Loucy (cell line): ENCODE data around the gene B3GLCT.

Experiments used
- H2AFZ ChIP-seq: fragments of 200-600 bp; sonication (generic); 2 replicates; pipeline ENCODE4 v1.6.0; 2016; ENCODE audit warnings: antibody characterized with exemption, mild to moderate bottlenecking, low read length, moderate library complexity
- H3F3A ChIP-seq: fragments of 200-600 bp; 2 replicates; pipeline ENCODE4 v1.6.0; 2016; ENCODE audit warnings: antibody characterized with exemption, low read depth, mild to moderate bottlenecking
- H3K27me3 ChIP-seq: fragments of 200-600 bp; sonication (generic); 2 replicates; pipeline ENCODE4 v1.6.1; 2014; ENCODE audit warnings: low read length, mild to moderate bottlenecking; ENCODE audit not compliant: insufficient read depth, poor library complexity, severe bottlenecking
- H3K36me3 ChIP-seq: fragments of 200-600 bp; sonication (generic); 2 replicates; pipeline ENCODE4 v1.6.1; 2016; ENCODE audit warnings: low read length; ENCODE audit not compliant: insufficient read depth
- H3K4me1 ChIP-seq: fragments of 200-600 bp; sonication (generic); 2 replicates; pipeline ENCODE4 v1.5.1; 2014; ENCODE audit warnings: low read length, mild to moderate bottlenecking; ENCODE audit not compliant: insufficient read depth, poor library complexity, severe bottlenecking
- H3K4me2 ChIP-seq: fragments of 200-600 bp; sonication (generic); 2 replicates; pipeline ENCODE4 v1.6.0; 2014; ENCODE audit warnings: antibody characterized with exemption, low read length, low read depth, mild to moderate bottlenecking; ENCODE audit not compliant: poor library complexity, severe bottlenecking
- H3K4me3 ChIP-seq: fragments of 200-600 bp; sonication (generic); 2 replicates; pipeline ENCODE4 v1.5.1; 2014; ENCODE audit warnings: low read length, mild to moderate bottlenecking, mixed read lengths; ENCODE audit not compliant: poor library complexity, severe bottlenecking
- H3K79me2 ChIP-seq: fragments of 200-600 bp; sonication (generic); 2 replicates; pipeline ENCODE4 v1.6.1; 2014; ENCODE audit warnings: low read length; ENCODE audit not compliant: insufficient read depth
- H3K9ac ChIP-seq: fragments of 200-600 bp; sonication (generic); 2 replicates; pipeline ENCODE4 v1.6.0; 2014; ENCODE audit warnings: mild to moderate bottlenecking, low read depth, low read length, moderate library complexity; ENCODE audit not compliant: poor library complexity, severe bottlenecking
- H3K9me2 ChIP-seq: fragments of 200-600 bp; sonication (generic); replicated peaks from 2 replicates; pipeline ENCODE4 v1.6.1; 2016; ENCODE audit warnings: low read depth, low read length, mixed read lengths
- H3K9me3 ChIP-seq: fragments of 200-600 bp; sonication (generic); 2 replicates; pipeline ENCODE4 v1.6.1; 2014; ENCODE audit warnings: mild to moderate bottlenecking, antibody characterized with exemption, low read length, low read depth; ENCODE audit not compliant: insufficient read depth
- H4K20me1 ChIP-seq: fragments of 200-600 bp; sonication (generic); 2 replicates; pipeline ENCODE4 v1.6.0; 2014; ENCODE audit warnings: antibody characterized with exemption, low read length, mild to moderate bottlenecking; ENCODE audit not compliant: insufficient read depth, poor library complexity, severe bottlenecking
- CTCF ChIP-seq: fragments of 200-600 bp; sonication (generic); conservative IDR thresholded peaks from 2 replicates; pipeline ENCODE4 v1.5.1; 2014; ENCODE audit warnings: mild to moderate bottlenecking, antibody characterized with exemption, low read length
- EZH2phosphoT487 ChIP-seq: fragments of 200-600 bp; IDR thresholded peaks from 2 replicates; pipeline ENCODE4 v1.6.1; 2018; ENCODE audit warnings: antibody characterized with exemption, mild to moderate bottlenecking, moderate library complexity, borderline replicate concordance

B3GLCT gene

GRCh38 chr13:31320946-31321345 is 121.2 kb downstream of the B3GLCT start:
- H3K9me2 ChIP-seq, result no peaks in the 10 kb centered on the region
- peaks cover 7% of the 10 kb centered on the region; the same call in 1 of the 2 replicates for H3K9me3 ChIP-seq
- no peaks in the 10 kb centered on the region for H4K20me1 ChIP-seq
- H3K79me2 ChIP-seq, result no peaks in the 10 kb centered on the region
- no peaks in the 10 kb centered on the region for H3K4me1 ChIP-seq
- H3K4me2 ChIP-seq, result no peak overlapping the region
- H2AFZ ChIP-seq, result no peak overlapping the region
- H3K36me3 ChIP-seq, result peaks cover 59% of the 10 kb centered on the region; the same call in 1 of the 2 replicates
- no peaks in the 10 kb centered on the region for H3K27me3 ChIP-seq
- H3K4me3 ChIP-seq, result no peak overlapping the region
- TF ChIP-seq EZH2phosphoT487 (no peak), CTCF (no peak)
- no peak overlapping the region for H3K9ac ChIP-seq
- no peaks in the 10 kb centered on the region for H3F3A ChIP-seq

DNA sequence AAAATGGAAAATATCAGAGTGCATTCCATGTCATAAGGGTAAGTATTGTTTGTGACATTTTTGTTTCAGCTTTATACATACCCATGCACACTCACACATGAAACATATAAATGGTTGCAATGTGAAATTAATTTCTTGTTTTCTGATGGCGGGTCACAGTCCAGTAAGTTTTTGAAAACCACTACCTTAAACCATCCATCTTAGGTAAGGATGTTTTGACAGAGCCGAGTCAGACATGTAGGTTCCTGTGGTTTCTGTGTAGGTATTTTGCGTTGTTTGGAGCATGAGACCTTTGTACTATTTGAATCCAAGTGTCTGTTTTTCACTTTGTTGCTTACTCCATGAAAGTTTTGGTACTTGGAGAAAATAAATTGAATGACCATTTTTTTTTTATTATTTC is 121.7 kb downstream of the B3GLCT start:
- TF ChIP-seq CTCF, result no peak
- no peaks in the 10 kb centered on the region for H3K9me2 ChIP-seq
- no peak overlapping the region for H3K9ac ChIP-seq
- peaks cover 58% of the 10 kb centered on the region; the same call in 1 of the 2 replicates for H3K36me3 ChIP-seq
- H3K4me1 ChIP-seq, result no peaks in the 10 kb centered on the region
- no peak overlapping the region for H3K4me2 ChIP-seq
- no peaks in the 10 kb centered on the region for H3K27me3 ChIP-seq
- H4K20me1 ChIP-seq, result no peaks in the 10 kb centered on the region
- peaks cover 5% of the 10 kb centered on the region; the same call in 1 of the 2 replicates for H3K9me3 ChIP-seq
- H3F3A ChIP-seq, result no peaks in the 10 kb centered on the region
- H3K4me3 ChIP-seq, result no peak overlapping the region
- no peaks in the 10 kb centered on the region for H3K79me2 ChIP-seq
- no peak overlapping the region for H2AFZ ChIP-seq

DNA sequence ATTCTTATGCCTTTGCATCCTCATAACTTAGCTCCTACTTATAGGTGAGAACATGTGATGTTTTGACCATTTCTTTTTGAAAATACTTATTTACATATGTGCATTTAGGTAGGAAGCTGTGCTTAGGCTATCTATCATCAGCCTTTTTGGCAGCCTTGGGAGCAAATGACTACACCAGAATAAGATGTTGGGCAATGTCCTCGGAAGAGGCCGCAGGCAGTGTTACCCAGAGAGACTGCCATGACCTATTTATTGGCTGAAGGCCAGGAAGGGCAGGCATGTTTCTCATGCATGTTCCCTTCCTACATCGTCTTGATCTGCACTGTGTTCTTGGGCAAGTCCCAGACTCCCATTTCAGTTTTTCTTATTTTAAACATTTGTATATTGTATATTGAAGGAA is 122.3 kb downstream of the B3GLCT start:
- TF ChIP-seq CTCF (no peak), EZH2phosphoT487 (no peak)
- Histone ChIP-seq H3F3A (no peaks in the 10 kb centered on the region), H3K79me2 (no peaks in the 10 kb centered on the region), H3K4me3 (no peak overlapping the region), H3K9ac (no peak overlapping the region), H2AFZ (no peak overlapping the region), H3K36me3 (peaks cover 63% of the 10 kb centered on the region; the same call in 1 of the 2 replicates), H3K4me2 (no peak overlapping the region), H3K9me2 (no peaks in the 10 kb centered on the region), H4K20me1 (no peaks in the 10 kb centered on the region), H3K4me1 (no peaks in the 10 kb centered on the region), H3K9me3 (no peaks in the 10 kb centered on the region), H3K27me3 (no peaks in the 10 kb centered on the region)
